ENCODE measurements around the gene COQ5. TPM values are rescaled to one million over a fixed set of nuclear protein-coding genes. Genes with fewer than 3 reads are reported as not detected.

The COQ5 gene
- polyA plus RNA-seq (91.6 and 98.6 TPM in 2 replicates), polyA minus RNA-seq (43.6 and 50.1 TPM in 2 replicates)

DNA sequence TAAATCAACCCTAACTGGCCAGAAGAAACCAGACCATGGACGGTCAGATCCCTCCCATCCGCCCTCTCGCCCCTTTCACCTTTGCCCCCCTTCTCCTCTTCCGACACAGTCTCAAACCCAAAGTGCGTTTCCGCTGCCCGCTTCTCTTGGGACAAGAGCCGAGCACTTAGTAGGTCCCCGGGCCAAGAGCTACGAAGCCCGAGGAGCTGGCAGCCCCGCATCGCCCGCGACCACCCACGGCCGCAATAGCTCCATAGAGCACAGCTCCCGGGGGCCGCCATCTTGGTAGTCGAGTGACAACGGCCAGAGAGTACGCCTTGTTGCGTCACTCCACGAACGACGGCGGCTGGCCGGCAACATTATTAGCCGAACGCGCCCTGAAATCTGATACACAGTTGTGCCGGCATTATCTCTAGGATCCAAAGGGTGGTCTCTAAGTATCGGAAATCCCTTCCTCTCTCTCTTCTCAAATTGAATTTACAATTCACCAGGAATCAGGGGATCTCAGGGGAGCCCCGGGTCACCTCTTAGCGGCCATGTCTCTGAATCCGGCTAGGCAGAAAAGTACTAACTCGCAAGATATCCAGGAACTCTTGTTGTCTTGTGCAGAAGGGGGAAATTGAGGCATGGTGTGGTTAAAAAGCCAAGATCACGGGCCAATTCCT, at the start of gene COQ5:
COQ5 (minus strand) TSS at position 298 of the 665 bp plus-strand sequence; CDS start at position 281, 17 bp downstream.
- Histone ChIP-seq H3K9me2 (ENCODE audit: insufficient read depth, low read length) (no peaks in the 10 kb centered on the region), H3K4me3 (ENCODE audit: low read length) (peak within 1 kb of the TSS; percentile 92), H3F3A (ENCODE audit: insufficient read depth, low read length, poor library complexity, severe bottlenecking) (no peaks in the 10 kb centered on the region), H3K27me3 (ENCODE audit: insufficient read depth, low read depth, low read length) (no peaks in the 10 kb centered on the region), H3K4me2 (ENCODE audit: low read length) (peak within 1 kb of the TSS; percentile 94), H3K36me3 (ENCODE audit: insufficient read depth, low read length) (no peaks in the 10 kb centered on the region), H3K9me3 (ENCODE audit: low read length) (no peaks in the 10 kb centered on the region), H2AFZ (ENCODE audit: low read depth, low read length) (peak within 1 kb of the TSS; percentile 98), H4K20me1 (ENCODE audit: insufficient read depth) (no peaks in the 10 kb centered on the region), H3K9ac (ENCODE audit: low read length) (peak within 1 kb of the TSS; percentile 90), H3K79me2 (replicated peaks; ENCODE audit: insufficient read depth, low read length) (peaks cover 4% of the 10 kb centered on the region), H3K27ac (ENCODE audit: low read length) (peak within 1 kb of the TSS; percentile 90)
- peak; percentile 92 for TF ChIP-seq POLR2AphosphoS5 (IDR thresholded peaks at IDR 0.05)
- TF ChIP-seq TAF1 (IDR thresholded peaks at IDR 0.05; ENCODE audit: low read depth) = peak; percentile 97
- TF ChIP-seq EP300 (conservative IDR thresholded peaks at IDR 0.05; ENCODE audit: poor library complexity, severe bottlenecking) = peak; percentile 67
- TF ChIP-seq MXI1 (conservative IDR thresholded peaks at IDR 0.05; ENCODE audit: poor library complexity, severe bottlenecking) = peak; percentile 62
- TF ChIP-seq RAD21 (conservative IDR thresholded peaks at IDR 0.05) = no peak
- TF ChIP-seq REST (IDR thresholded peaks at IDR 0.05; ENCODE audit: borderline replicate concordance) = peak; percentile 98
- no peak for TF ChIP-seq CTCF (IDR thresholded peaks at IDR 0.05; ENCODE audit: poor library complexity, severe bottlenecking)
- TF ChIP-seq SMC3 (conservative IDR thresholded peaks at IDR 0.05; ENCODE audit: poor library complexity) = peak; percentile 33
- no peak for TF ChIP-seq EZH2 (IDR thresholded peaks at IDR 0.05; ENCODE audit: borderline replicate concordance, insufficient read depth, low read length, poor library complexity, severe bottlenecking)

- Histone ChIP-seq H3K27me3 (ENCODE audit: insufficient read depth, low read depth, low read length) (no peaks in the 10 kb centered on the region), H3K9me3 (ENCODE audit: low read length) (no peaks in the 10 kb centered on the region), H3K79me2 (replicated peaks; ENCODE audit: insufficient read depth, low read length) (no peaks in the 10 kb centered on the region), H3K4me3 (ENCODE audit: low read length) (no peak overlapping the region), H3F3A (ENCODE audit: insufficient read depth, low read length, poor library complexity, severe bottlenecking) (no peaks in the 10 kb centered on the region), H3K9ac (ENCODE audit: low read length) (no peak overlapping the region), H3K4me2 (ENCODE audit: low read length) (no peak overlapping the region), H3K27ac (ENCODE audit: low read length) (no peak overlapping the region), H2AFZ (ENCODE audit: low read depth, low read length) (no peak overlapping the region), H3K9me2 (ENCODE audit: insufficient read depth, low read length) (no peaks in the 10 kb centered on the region), H4K20me1 (ENCODE audit: insufficient read depth) (no peaks in the 10 kb centered on the region), H3K36me3 (ENCODE audit: insufficient read depth, low read length) (peaks cover 16% of the 10 kb centered on the region)
- TF ChIP-seq POLR2AphosphoS5 (IDR thresholded peaks at IDR 0.05) = no peak
- no peak for TF ChIP-seq TAF1 (IDR thresholded peaks at IDR 0.05; ENCODE audit: low read depth)
- TF ChIP-seq REST (IDR thresholded peaks at IDR 0.05; ENCODE audit: borderline replicate concordance) = no peak
- TF ChIP-seq EP300 (conservative IDR thresholded peaks at IDR 0.05; ENCODE audit: poor library complexity, severe bottlenecking) = no peak
- no peak for TF ChIP-seq SMC3 (conservative IDR thresholded peaks at IDR 0.05; ENCODE audit: poor library complexity)
- TF ChIP-seq MXI1 (conservative IDR thresholded peaks at IDR 0.05; ENCODE audit: poor library complexity, severe bottlenecking) = no peak
- no peak for TF ChIP-seq EZH2 (IDR thresholded peaks at IDR 0.05; ENCODE audit: borderline replicate concordance, insufficient read depth, low read length, poor library complexity, severe bottlenecking)
- TF ChIP-seq CTCF (IDR thresholded peaks at IDR 0.05; ENCODE audit: poor library complexity, severe bottlenecking) = no peak
These were observed 45.1 kb upstream of the COQ5 start for GRCh38 chr12:120574106-120574505.

All from neural cell (in vitro differentiated cells).